Right cardiac atrium (tissue), 5 donors: ENCODE results near the gene IFTAP. TPM values are rescaled to one million over a fixed set of nuclear protein-coding genes. Genes with fewer than 3 reads are reported as not detected.
"Not testable (repeated sequence)": the region's sequence is repeated elsewhere in the genome, so short reads cannot be mapped to it uniquely, and the experiment has no call there.

Experiments
- ATAC-seq, 2 donors: fragments of 200-7000 bp; cut with Tn5 transposase; one replicate each; pipeline versions ENCODE4 v1.8.0 to v1.9.1; 2020; ENCODE audit warnings: moderate library complexity in 2 of 2, mild to moderate bottlenecking in 1 of 2
- DNase-seq, 3 donors: peaks; one replicate each; pipeline ENCODE4 v3.0.0-alpha.2; 2020
- H3K27ac ChIP-seq: one replicate; pipeline ENCODE4 v1.5.1; 2013; ENCODE audit warnings: mild to moderate bottlenecking, low read length, control low read depth, moderate library complexity
- H3K27me3 ChIP-seq: one replicate; pipeline ENCODE4 v1.6.1; 2013; ENCODE audit not compliant: control insufficient read depth, insufficient read depth
- H3K4me1 ChIP-seq: one replicate; pipeline ENCODE4 v1.6.1; 2013; ENCODE audit warnings: low read length; ENCODE audit not compliant: control insufficient read depth, insufficient read depth
- H3K4me3 ChIP-seq: one replicate; pipeline ENCODE4 v1.5.1; 2013; ENCODE audit warnings: low read length, control low read depth
- H3K9me3 ChIP-seq: one replicate; pipeline ENCODE4 v1.6.1; 2013; ENCODE audit warnings: low read length; ENCODE audit not compliant: control insufficient read depth
- WGBS: extraction: QIAGEN DNeasy Blood & Tissue Kit; methylation state at CpG from one replicate; pipeline ENCODE4 v1.1.7; 2013; 5-methylcytosine and 5-hydroxymethylcytosine counted together
- intact Hi-C, 4 donors: fragments of 100-400 bp; cut with DNase I; formaldehyde crosslinking; loops; one replicate each; pipeline versions ENCODE4 v1.11.0 to v1.14.0; 2022 to 2023
- polyA plus RNA-seq: library from polyadenylated mRNA; stranded (reverse); fragments of 200-250 nt; gene quantifications from one replicate; pipeline ENCODE4 v1.2.3, GENCODE V29; 2013
- total RNA-seq, 4 donors: library from RNA; stranded (reverse); fragmentation: NEBNext Ultra II Directional; extraction: Animal tissue kit (Norgen Biotek cat#: 25700); gene quantifications; one replicate each; pipeline ENCODE4 v1.2.1, GENCODE V29; 2021
- donor health status: healthy with polysubstance abuse.
- donor health status: DM: no; HTN: yes; CAD: no.
- donor health status: DM: no; HTN: no; CAD: no.
- donor health status: DM: no; HTN: yes; CAD: no; lungs with severe emphysema.
- donor health status: DM: yes; HTN: yes; CAD: no.

Gene IFTAP
- total and polyA plus RNA-seq, 5 donors: 28.3 to 89.2 (median 40.0) TPM

GRCh38 chr11:36657610-36658267, 63.4 kb downstream of the IFTAP start:
- 70% methylated on average over 6 of the region's 6 CpGs for WGBS
- H3K9me3 ChIP-seq: no peaks in the 10 kb centered on the region
- no peak for DNase-seq
- H3K4me1 ChIP-seq: no peaks in the 10 kb centered on the region
- ATAC-seq: no peak
- H3K27me3 ChIP-seq: no peaks in the 10 kb centered on the region
- intact Hi-C loops: no loop called here
- H3K27ac ChIP-seq: no peak overlapping the region
- H3K4me3 ChIP-seq: no peak overlapping the region

- WGBS: 90% methylated on average over 2 of the region's 2 CpGs
- intact Hi-C loops: not testable (repeated sequence)
Observed at GRCh38 chr11:36661359-36661758, 67.1 kb downstream of the IFTAP start.

GRCh38 chr11:36672815-36673450, 78.6 kb downstream of the IFTAP start:
- intact Hi-C loops: loop anchor here (5.0 to 10.0 kb wide), 3 partner anchors 106 to 111 kb away; partner anchors contain the start of gene RAG1 (in 2 of the 4)
- DNase-seq: no peak
- H3K4me1 ChIP-seq: no peaks in the 10 kb centered on the region
- no peaks in the 10 kb centered on the region for H3K27me3 ChIP-seq
- no peak for ATAC-seq
- no peaks in the 10 kb centered on the region for H3K9me3 ChIP-seq
- H3K4me3 ChIP-seq: no peak overlapping the region
- no peak overlapping the region for H3K27ac ChIP-seq
- WGBS: 67% methylated on average over 5 of the region's 5 CpGs

More at GRCh38 chr11:36661359-36661758, 67.1 kb downstream of the IFTAP start:
- not testable (repeated sequence) for DNase-seq, ATAC-seq, H3K4me3 ChIP-seq, H3K27ac ChIP-seq, H3K27me3 ChIP-seq, H3K9me3 ChIP-seq, H3K4me1 ChIP-seq

- intact Hi-C loops: loop anchor here in 1 of 4 donors (10.0 kb wide), 1 partner anchor 115 kb away; the partner anchor contains the start of gene RAG1
- H3K4me1 ChIP-seq, ATAC-seq, DNase-seq, H3K4me3 ChIP-seq, H3K27me3 ChIP-seq, H3K27ac ChIP-seq, H3K9me3 ChIP-seq: not testable (repeated sequence)
- WGBS: 97% methylated on average over 6 of the region's 6 CpGs
Observed at GRCh38 chr11:36679547-36679946, 85.2 kb downstream of the IFTAP start.

- Histone ChIP-seq H3K4me3 (no peak overlapping the region), H3K27me3 (no peaks in the 10 kb centered on the region), H3K9me3 (no peaks in the 10 kb centered on the region), H3K27ac (no peak overlapping the region), H3K4me1 (no peaks in the 10 kb centered on the region)
- no peak for DNase-seq
- intact Hi-C loops: no loop called here
- ATAC-seq: no peak
- WGBS: 94% methylated on average over 1 of the region's 1 CpG
Observed at GRCh38 chr11:36683818-36684217, 89.5 kb downstream of the IFTAP start.

GRCh38 chr11:36684840-36685801, 90.8 kb downstream of the IFTAP start:
- Histone ChIP-seq H3K4me1 (no peaks in the 10 kb centered on the region), H3K9me3 (no peaks in the 10 kb centered on the region), H3K27me3 (no peaks in the 10 kb centered on the region), H3K27ac (no peak overlapping the region), H3K4me3 (no peak overlapping the region)
- WGBS: 58% methylated on average over 12 of the region's 12 CpGs
- no peak for DNase-seq
- ATAC-seq: no peak
- intact Hi-C loops: no loop called here

GRCh38 chr11:36688132-36688531, 93.8 kb downstream of the IFTAP start:
- intact Hi-C loops: no loop called here
- ATAC-seq (no peak), DNase-seq (no peak)
- no peaks in the 10 kb centered on the region for H3K9me3 ChIP-seq
- WGBS: 38% methylated on average over 2 of the region's 2 CpGs
- no peaks in the 10 kb centered on the region for H3K27me3 ChIP-seq
- H3K4me1 ChIP-seq: no peaks in the 10 kb centered on the region
- no peak overlapping the region for H3K4me3 ChIP-seq
- no peak overlapping the region for H3K27ac ChIP-seq

GRCh38 chr11:36688571-36689291, 94.4 kb downstream of the IFTAP start:
- intact Hi-C loops: no loop called here
- WGBS: 83% methylated on average over 7 of the region's 7 CpGs
- no peak for DNase-seq
- Histone ChIP-seq H3K9me3 (no peaks in the 10 kb centered on the region), H3K4me1 (no peaks in the 10 kb centered on the region), H3K27ac (no peak overlapping the region), H3K27me3 (peaks cover under 1% of the 10 kb centered on the region), H3K4me3 (no peak overlapping the region)
- ATAC-seq: no peak

GRCh38 chr11:36689442-36689841, 95.1 kb downstream of the IFTAP start:
- intact Hi-C loops: no loop called here
- no peaks in the 10 kb centered on the region for H3K9me3 ChIP-seq
- H3K27ac ChIP-seq: no peak overlapping the region
- no peaks in the 10 kb centered on the region for H3K4me1 ChIP-seq
- no peak for DNase-seq
- no peak for ATAC-seq
- no peak overlapping the region for H3K4me3 ChIP-seq
- peaks cover 2% of the 10 kb centered on the region for H3K27me3 ChIP-seq
- WGBS: 95% methylated on average over 4 of the region's 4 CpGs

- no peaks in the 10 kb centered on the region for H3K4me1 ChIP-seq
- H3K9me3 ChIP-seq: no peaks in the 10 kb centered on the region
- H3K4me3 ChIP-seq: no peak overlapping the region
- H3K27me3 ChIP-seq: peaks cover 2% of the 10 kb centered on the region
- no peak for DNase-seq
- no peak for ATAC-seq
- 35% methylated on average over 1 of the region's 1 CpG for WGBS
- intact Hi-C loops: no loop called here
- H3K27ac ChIP-seq: no peak overlapping the region
Observed at GRCh38 chr11:36692704-36693103, 98.4 kb downstream of the IFTAP start.
